SK-N-SH treated with all-trans-retinoic acid at 6 μM for 48 hours (cell line): ENCODE measurements around the gene XPR1.
"Not testable (repeated sequence)": the region's sequence is repeated elsewhere in the genome, so short reads cannot be mapped to it uniquely, and the experiment has no call there.

Experiments used
- ATAC-seq: fragments of 200-7000 bp; cut with Tn5 transposase; 3 replicates; pipeline ENCODE4 v1.9.1; 2020; ENCODE audit warnings: mild to moderate bottlenecking, moderate library complexity
- ARNTL ChIP-seq: fragments of 450-650 bp; formaldehyde crosslinking; IDR thresholded peaks from 2 replicates; pipeline ENCODE4 v1.5.0; 2020; ENCODE audit warnings: low read depth, mild to moderate bottlenecking, moderate library complexity, borderline replicate concordance
- BACH2 ChIP-seq: fragments of 250-450 bp; sonication (Bioruptor Pico); IDR thresholded peaks from 2 replicates; pipeline ENCODE4 v1.9.0; 2021; ENCODE audit warnings: mild to moderate bottlenecking, borderline replicate concordance
- CSDC2 ChIP-seq: fragments of 250-450 bp; sonication (Bioruptor Pico); IDR thresholded peaks from 2 replicates; pipeline ENCODE4 v1.5.0; 2020; ENCODE audit warnings: mild to moderate bottlenecking, moderate library complexity
- ESRRG ChIP-seq: fragments of 250-450 bp; sonication (Bioruptor Pico); IDR thresholded peaks from 2 replicates; pipeline ENCODE4 v1.6.1; 2021; ENCODE audit warnings: mild to moderate bottlenecking
- ISL1 ChIP-seq: fragments of 250-450 bp; sonication (Bioruptor Pico); IDR thresholded peaks from 2 replicates; pipeline ENCODE4 v2.1.2; 2022; ENCODE audit warnings: mild to moderate bottlenecking, moderate library complexity
- POU6F1 ChIP-seq: fragments of 250-450 bp; sonication (Bioruptor Pico); IDR thresholded peaks from 2 replicates; pipeline ENCODE4 v1.8.0; 2021; ENCODE audit warnings: low read depth, mild to moderate bottlenecking, moderate library complexity, borderline replicate concordance
- RARB ChIP-seq: fragments of 250-450 bp; sonication (Bioruptor Pico); IDR thresholded peaks from 2 replicates; pipeline ENCODE4 v1.8.0; 2021; ENCODE audit warnings: mild to moderate bottlenecking, moderate library complexity
- SNAI2 ChIP-seq: fragments of 250-450 bp; sonication (Bioruptor Pico); IDR thresholded peaks from 2 replicates; pipeline ENCODE4 v1.5.0; 2020; ENCODE audit warnings: mild to moderate bottlenecking, moderate library complexity
- TOX ChIP-seq: fragments of 250-450 bp; sonication (Bioruptor Pico); IDR thresholded peaks from 2 replicates; pipeline ENCODE4 v1.8.0; 2021; ENCODE audit warnings: mild to moderate bottlenecking, moderate library complexity, borderline replicate concordance
- TSHZ2 ChIP-seq: fragments of 250-450 bp; sonication (Bioruptor Pico); IDR thresholded peaks from 2 replicates; pipeline ENCODE4 v1.5.0; 2020; ENCODE audit warnings: mild to moderate bottlenecking, moderate library complexity
- ZC3H10 ChIP-seq: fragments of 250-450 bp; sonication (Bioruptor Pico); IDR thresholded peaks from 2 replicates; pipeline ENCODE4 v1.5.1; 2021; ENCODE audit warnings: mild to moderate bottlenecking, moderate library complexity
- ZFP3 ChIP-seq: fragments of 250-450 bp; sonication (Bioruptor Pico); IDR thresholded peaks from 2 replicates; pipeline ENCODE4 v1.5.0; 2020; ENCODE audit warnings: mild to moderate bottlenecking, moderate library complexity
- ZFP30 ChIP-seq: fragments of 450-650 bp; formaldehyde crosslinking; IDR thresholded peaks from 2 replicates; pipeline ENCODE4 v1.5.0; 2022; ENCODE audit warnings: mild to moderate bottlenecking, moderate library complexity
- ZNF565 ChIP-seq: fragments of 450-650 bp; formaldehyde crosslinking; conservative IDR thresholded peaks from 2 replicates; pipeline ENCODE4 v1.5.0; 2020; ENCODE audit warnings: low read depth, mild to moderate bottlenecking, moderate library complexity
- ZNF70 ChIP-seq: fragments of 450-650 bp; formaldehyde crosslinking; IDR thresholded peaks from 2 replicates; pipeline ENCODE4 v1.5.0; 2020; ENCODE audit warnings: mild to moderate bottlenecking, moderate library complexity
- ZNF8 ChIP-seq: fragments of 450-650 bp; formaldehyde crosslinking; IDR thresholded peaks from 2 replicates; pipeline ENCODE4 v1.5.0; 2020; ENCODE audit warnings: mild to moderate bottlenecking, moderate library complexity
- TF ChIP-seq, protein P1 (sequence below): fragments of 250-450 bp; sonication (Bioruptor Pico); IDR thresholded peaks from 2 replicates; pipeline ENCODE4 v1.8.0; 2020; ENCODE audit warnings: mild to moderate bottlenecking, moderate library complexity, borderline replicate concordance

XPR1 gene

DNA sequence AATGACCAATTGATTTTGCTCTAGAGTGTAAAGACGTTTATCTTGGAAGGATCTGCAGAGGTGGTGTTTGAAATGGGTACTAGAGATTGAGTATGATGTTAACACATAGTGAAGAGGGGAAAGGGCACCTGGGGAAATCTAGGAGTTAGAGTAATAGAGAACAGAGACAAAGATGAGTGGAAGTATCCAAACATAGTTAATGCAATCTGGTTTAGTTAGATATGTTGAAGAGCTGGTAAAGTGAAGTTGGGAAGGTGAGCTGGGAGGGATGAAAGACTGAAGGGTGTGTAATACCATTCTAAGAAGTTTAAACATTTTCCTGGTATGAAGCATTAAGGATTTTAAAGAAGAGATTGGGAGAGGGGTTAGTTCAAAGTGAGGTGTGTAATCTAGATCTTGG lies 11.0 kb downstream of the XPR1 start:
- ATAC-seq = no peak
- no peak for TF ChIP-seq ARNTL (CRISPR knock-in tag)
- TF ChIP-seq ESRRG (CRISPR knock-in tag) = no peak
- no peak for TF ChIP-seq TSHZ2
- no peak for TF ChIP-seq BACH2
- TF ChIP-seq, protein P1, sequence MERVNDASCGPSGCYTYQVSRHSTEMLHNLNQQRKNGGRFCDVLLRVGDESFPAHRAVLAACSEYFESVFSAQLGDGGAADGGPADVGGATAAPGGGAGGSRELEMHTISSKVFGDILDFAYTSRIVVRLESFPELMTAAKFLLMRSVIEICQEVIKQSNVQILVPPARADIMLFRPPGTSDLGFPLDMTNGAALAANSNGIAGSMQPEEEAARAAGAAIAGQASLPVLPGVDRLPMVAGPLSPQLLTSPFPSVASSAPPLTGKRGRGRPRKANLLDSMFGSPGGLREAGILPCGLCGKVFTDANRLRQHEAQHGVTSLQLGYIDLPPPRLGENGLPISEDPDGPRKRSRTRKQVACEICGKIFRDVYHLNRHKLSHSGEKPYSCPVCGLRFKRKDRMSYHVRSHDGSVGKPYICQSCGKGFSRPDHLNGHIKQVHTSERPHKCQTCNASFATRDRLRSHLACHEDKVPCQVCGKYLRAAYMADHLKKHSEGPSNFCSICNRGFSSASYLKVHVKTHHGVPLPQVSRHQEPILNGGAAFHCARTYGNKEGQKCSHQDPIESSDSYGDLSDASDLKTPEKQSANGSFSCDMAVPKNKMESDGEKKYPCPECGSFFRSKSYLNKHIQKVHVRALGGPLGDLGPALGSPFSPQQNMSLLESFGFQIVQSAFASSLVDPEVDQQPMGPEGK (CRISPR knock-in tag) = no peak
- TF ChIP-seq ZC3H10 (CRISPR knock-in tag) = no peak
- no peak for TF ChIP-seq TOX (CRISPR knock-in tag)
- no peak for TF ChIP-seq RARB (CRISPR knock-in tag)
- TF ChIP-seq ZFP3 (CRISPR knock-in tag) = no peak
- no peak for TF ChIP-seq ZNF70 (CRISPR knock-in tag)
- TF ChIP-seq ZNF565 (CRISPR knock-in tag) = no peak
- no peak for TF ChIP-seq ZNF8 (CRISPR knock-in tag)
- TF ChIP-seq, all 23 proteins: peak for 0

GRCh38 chr1:180643693-180644092 lies 11.9 kb downstream of the XPR1 start:
- peak; percentile 83 for ATAC-seq
- TF ChIP-seq ZFP3 (CRISPR knock-in tag) = no peak

DNA sequence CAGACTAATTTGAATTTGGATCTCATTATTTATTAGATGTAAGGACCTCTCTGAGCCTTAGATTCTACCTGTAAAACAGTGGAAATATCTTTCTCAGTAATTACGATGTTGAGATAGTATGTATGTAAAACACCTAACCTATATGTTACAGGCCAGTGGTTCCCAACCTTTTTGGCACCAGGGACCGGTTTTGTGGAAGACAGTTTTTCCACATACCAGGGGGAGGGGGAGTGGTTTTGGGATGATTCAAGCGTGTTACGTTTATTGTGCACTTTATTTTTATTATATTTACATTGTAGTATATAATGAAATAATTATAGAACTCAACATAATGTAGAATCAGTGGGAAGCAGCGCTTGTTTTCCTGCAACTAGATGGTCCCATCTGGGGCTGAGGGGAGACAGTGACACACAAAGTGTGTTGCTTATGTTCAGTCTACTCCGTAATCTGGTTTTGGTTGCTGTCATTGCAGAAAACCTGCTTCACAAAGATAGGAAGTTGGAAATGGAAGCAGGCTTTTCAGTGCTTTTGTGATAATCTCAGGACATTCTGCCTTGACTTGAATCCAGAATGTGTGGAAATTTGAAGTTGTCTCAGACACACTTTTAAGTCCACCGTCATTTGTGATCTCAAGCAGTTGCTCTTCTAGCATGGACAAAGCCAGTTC lies 12.8 kb downstream of the XPR1 start:
- TF ChIP-seq ZC3H10 (CRISPR knock-in tag) = no peak
- no peak for TF ChIP-seq POU6F1
- no peak for TF ChIP-seq TOX (CRISPR knock-in tag)
- no peak for TF ChIP-seq BACH2
- TF ChIP-seq ZFP30 (CRISPR knock-in tag) = no peak
- TF ChIP-seq SNAI2 (CRISPR knock-in tag) = no peak
- TF ChIP-seq TSHZ2 = no peak
- no peak for TF ChIP-seq RARB (CRISPR knock-in tag)
- TF ChIP-seq ARNTL (CRISPR knock-in tag) = no peak
- no peak for TF ChIP-seq CSDC2 (CRISPR knock-in tag)
- no peak for TF ChIP-seq ISL1 (CRISPR knock-in tag)
- TF ChIP-seq ESRRG (CRISPR knock-in tag) = no peak
- ATAC-seq = no peak

DNA sequence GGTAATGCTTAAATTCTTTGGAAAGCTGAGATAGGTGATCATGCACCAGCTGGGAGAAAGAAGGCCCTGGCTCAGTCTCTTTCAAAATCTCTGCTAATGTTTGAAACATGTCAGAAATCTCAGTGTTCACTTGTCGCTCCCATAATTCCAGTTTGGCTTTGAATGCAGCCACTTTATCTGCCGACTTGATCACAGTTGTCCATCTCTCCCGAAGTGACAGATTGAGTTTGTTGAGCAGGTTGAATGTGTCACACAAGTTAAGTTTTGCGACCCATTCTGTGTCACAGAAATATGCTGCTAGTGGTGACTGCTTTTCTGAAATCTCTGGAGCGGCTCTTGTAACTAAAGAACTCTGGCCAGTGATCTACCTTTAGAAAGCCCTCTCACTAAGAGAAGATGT lies 13.4 kb downstream of the XPR1 start:
- not testable (repeated sequence) for ATAC-seq

- TF ChIP-seq ESRRG (CRISPR knock-in tag) (no peak), ZNF8 (CRISPR knock-in tag) (no peak), ZNF565 (CRISPR knock-in tag) (no peak), TOX (CRISPR knock-in tag) (no peak)
- ATAC-seq = no peak
Measured at GRCh38 chr1:180646093-180646492, 14.3 kb downstream of the XPR1 start.
